ENCODE results near the gene B4GALNT1.

The B4GALNT1 gene

DNA sequence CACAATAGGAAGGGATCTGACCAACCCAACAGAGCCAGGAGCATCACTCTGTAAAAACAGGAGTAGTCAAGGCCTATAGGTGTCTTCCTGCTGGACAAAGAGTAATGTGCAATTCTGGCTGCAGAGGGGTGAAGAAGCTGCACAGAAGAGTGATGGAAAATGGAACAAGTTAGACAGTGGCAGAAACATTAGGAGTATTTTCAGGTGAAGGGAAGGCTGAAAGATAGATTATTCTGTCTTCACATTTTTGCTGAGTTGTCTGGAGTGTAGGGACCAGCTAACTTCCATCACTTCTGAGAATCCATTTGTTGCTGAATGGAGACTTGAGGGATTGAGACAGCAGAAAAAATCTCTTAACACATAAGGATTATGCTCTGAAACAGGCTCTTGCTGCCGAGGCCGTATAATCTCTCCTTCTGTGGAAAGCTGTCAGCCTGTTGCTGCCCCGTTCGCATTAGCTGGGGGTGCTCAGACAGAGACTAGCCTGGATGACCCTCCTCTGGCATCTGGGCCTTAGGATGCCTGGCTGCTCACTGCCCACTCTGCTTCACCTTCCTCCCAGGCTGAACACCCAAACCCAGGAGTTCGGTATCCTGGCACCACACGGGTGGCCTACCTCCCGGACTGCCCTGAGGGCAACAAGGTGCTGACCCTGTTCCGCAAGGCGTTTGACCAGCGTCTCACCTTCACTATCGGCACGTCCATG is 24.9 kb downstream of the B4GALNT1 start:
- Histone ChIP-seq H3K27me3 (ENCODE audit: control insufficient read depth, insufficient read depth, low read length) (no peaks in the 10 kb centered on the region), H3K9ac (ENCODE audit: low read length) (no peak overlapping the region), H3K27ac (ENCODE audit: low read depth, low read length) (peak overlapping the region; percentile 100), H3K4me3 (ENCODE audit: low read length) (no peak overlapping the region), H3K36me3 (ENCODE audit: control insufficient read depth, insufficient read depth, low read length) (peaks cover 3% of the 10 kb centered on the region), H3K4me1 (ENCODE audit: control insufficient read depth, insufficient read depth, low read length) (peaks cover 27% of the 10 kb centered on the region)

DNA sequence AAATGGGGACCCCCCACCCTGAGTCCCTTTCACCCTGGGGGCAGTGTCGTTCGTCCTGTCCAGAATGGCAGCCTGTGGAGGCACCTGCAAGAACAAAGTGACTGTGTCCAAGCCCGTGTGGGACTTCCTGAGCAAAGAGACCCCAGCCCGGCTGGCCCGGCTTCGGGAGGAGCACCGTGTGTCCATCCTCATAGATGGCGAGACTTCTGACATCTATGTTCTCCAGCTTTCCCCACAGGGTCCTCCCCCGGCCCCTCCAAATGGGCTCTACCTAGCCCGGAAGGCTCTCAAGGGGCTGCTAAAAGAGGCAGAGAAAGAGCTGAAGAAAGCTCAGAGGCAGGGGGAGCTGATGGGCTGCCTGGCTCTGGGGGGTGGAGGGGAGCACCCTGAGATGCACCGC is 26.2 kb downstream of the B4GALNT1 start:
- Histone ChIP-seq H3K9ac (ENCODE audit: low read length) (no peak overlapping the region), H3K27ac (ENCODE audit: low read depth, low read length) (no peak overlapping the region), H3K36me3 (ENCODE audit: control insufficient read depth, insufficient read depth, low read length) (peaks cover 3% of the 10 kb centered on the region), H3K4me1 (ENCODE audit: control insufficient read depth, insufficient read depth, low read length) (peaks cover 14% of the 10 kb centered on the region), H3K4me3 (ENCODE audit: low read length) (no peak overlapping the region), H3K27me3 (ENCODE audit: control insufficient read depth, insufficient read depth, low read length) (no peaks in the 10 kb centered on the region)

DNA sequence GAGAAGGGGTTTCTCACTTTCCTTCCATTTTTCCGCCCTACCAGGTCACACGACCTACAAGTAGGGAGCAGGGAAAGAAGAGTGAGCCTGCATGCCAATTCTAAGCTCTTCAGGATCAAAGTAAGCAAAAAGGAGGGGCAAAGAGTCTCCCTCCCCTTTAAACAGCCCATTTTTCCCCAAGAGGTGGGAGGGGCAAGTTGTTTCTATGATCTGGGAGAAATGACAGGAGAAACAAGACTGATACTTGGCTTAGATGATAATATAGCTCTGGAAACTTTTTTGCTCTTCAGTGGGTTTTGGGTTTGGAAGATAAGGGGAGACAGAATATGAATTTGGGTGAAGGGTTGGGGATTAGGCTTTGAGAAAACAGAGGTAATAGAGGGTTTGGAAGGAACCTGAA is 26.6 kb downstream of the B4GALNT1 start:
- Histone ChIP-seq H3K4me3 (ENCODE audit: low read length) (no peak overlapping the region), H3K4me1 (ENCODE audit: control insufficient read depth, insufficient read depth, low read length) (peaks cover 14% of the 10 kb centered on the region), H3K9ac (ENCODE audit: low read length) (no peak overlapping the region), H3K27ac (ENCODE audit: low read depth, low read length) (peak overlapping the region; percentile 95), H3K36me3 (ENCODE audit: control insufficient read depth, insufficient read depth, low read length) (peaks cover 3% of the 10 kb centered on the region), H3K27me3 (ENCODE audit: control insufficient read depth, insufficient read depth, low read length) (no peaks in the 10 kb centered on the region)

DNA sequence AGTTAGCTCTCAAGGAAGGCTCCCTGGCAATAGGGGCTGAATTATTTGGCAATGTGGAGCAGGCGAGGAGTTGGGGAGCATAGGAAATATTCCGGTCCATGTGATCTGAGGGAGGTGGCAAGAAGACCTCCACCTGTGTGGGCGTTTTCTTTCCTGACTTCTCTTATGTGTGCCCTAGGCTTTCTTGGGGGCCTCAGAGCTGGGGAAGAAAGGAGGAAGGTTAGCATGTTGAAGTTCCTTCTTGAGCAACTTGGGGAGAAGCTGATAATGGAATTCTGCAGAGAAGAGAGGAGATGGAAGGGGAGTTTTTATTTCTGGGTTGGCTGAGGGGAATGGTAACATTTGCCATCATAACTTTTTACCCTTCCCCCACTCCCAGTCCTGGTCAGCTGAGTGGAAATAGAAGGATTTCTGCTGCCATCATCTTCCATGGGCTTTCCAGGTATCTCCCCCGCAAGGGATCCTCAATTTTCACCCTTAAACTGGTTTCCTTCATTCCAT is 27.1 kb downstream of the B4GALNT1 start:
- peak overlapping the region; percentile 39 for H3K4me3 ChIP-seq (ENCODE audit: low read length)
- H3K27me3 ChIP-seq (ENCODE audit: control insufficient read depth, insufficient read depth, low read length): no peaks in the 10 kb centered on the region
- peaks cover 13% of the 10 kb centered on the region for H3K4me1 ChIP-seq (ENCODE audit: control insufficient read depth, insufficient read depth, low read length)
- H3K9ac ChIP-seq (ENCODE audit: low read length): no peak overlapping the region
- H3K36me3 ChIP-seq (ENCODE audit: control insufficient read depth, insufficient read depth, low read length): peaks cover 5% of the 10 kb centered on the region
- H3K27ac ChIP-seq (ENCODE audit: low read depth, low read length): peak overlapping the region; percentile 95

DNA sequence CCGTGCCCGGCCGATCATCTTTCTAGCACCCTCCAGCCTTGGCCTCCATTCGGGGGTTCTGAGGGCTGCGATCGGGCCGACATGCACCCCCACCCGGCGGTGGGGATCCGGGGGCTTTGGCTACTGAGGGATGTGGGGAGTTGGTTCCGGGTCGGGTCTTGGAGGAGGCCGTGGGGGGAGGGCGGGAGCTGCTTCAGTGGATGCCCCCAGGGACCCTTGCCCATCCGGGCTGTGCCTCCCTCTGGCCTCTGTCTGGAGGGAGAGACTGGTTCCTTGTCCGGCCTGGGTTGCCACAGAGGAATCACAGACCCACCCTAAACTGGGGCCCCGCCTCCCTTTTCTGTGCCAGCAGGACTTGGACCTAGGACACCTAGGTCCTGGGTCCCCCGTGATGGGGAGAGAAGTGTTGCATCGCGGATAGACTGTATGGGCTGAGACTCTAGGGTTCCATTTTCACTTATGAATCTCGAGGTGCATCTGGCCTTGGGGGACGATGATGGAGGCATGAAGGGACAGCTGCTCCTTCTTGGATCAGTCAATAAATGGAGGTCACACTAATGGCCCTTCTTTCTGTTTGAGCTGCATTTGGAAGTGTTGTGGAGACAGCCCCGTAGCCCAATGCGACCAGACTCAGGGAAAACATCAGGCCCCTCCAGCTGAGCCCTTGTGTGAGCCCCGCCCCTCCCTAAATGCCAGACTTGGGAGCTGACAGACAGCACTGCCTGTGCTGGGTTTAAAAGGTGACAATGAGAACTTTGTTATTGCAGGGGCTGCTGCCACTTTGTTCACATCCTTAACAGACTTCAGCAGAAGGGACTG is 27.8 kb downstream of the B4GALNT1 start:
- H3K27ac ChIP-seq (ENCODE audit: low read depth, low read length): peak overlapping the region; percentile 95
- H3K9ac ChIP-seq (ENCODE audit: low read length): peak overlapping the region; percentile 75
- no peaks in the 10 kb centered on the region for H3K27me3 ChIP-seq (ENCODE audit: control insufficient read depth, insufficient read depth, low read length)
- H3K36me3 ChIP-seq (ENCODE audit: control insufficient read depth, insufficient read depth, low read length): peaks cover 7% of the 10 kb centered on the region
- peak overlapping the region; percentile 73 for H3K4me3 ChIP-seq (ENCODE audit: low read length)
- H3K4me1 ChIP-seq (ENCODE audit: control insufficient read depth, insufficient read depth, low read length): peaks cover 13% of the 10 kb centered on the region

DNA sequence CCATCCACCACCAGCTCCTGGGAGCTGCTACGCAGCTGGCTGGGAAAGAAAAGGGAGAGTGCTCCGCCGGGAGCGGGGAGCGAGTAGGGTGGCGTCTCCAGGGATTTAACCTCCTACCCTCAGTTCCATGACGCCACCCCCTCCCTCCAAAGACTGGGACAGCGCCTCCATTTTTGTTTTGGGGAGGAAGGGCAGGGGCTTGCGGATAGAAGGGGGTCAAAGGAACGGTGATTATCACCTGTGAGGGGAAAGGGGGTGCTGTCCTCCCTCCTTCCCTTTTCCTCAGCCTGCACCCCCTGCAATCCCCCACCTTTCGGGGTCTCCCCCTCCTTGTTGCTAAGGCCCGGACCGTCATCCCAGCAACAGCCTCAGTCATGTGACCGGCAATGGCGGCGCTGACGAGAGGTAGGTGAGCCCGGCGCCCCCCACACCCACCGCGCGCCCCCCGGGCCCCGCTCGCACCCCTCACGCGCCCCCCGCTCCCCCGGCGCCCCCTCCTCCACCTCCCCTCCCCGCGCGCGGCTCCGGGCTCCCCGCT is 28.5 kb downstream of the B4GALNT1 start, which contains the start of gene DTX3:
DTX3 (plus strand) TSS at position 371 of the 538 bp plus-strand sequence. CDS start 1,694 bp downstream, outside the sequence.
- Histone ChIP-seq H3K36me3 (ENCODE audit: control insufficient read depth, insufficient read depth, low read length) (peaks cover 13% of the 10 kb centered on the region), H3K27ac (ENCODE audit: low read depth, low read length) (peak within 1 kb of the TSS; percentile 95), H3K9ac (ENCODE audit: low read length) (peak within 1 kb of the TSS; percentile 75), H3K4me1 (ENCODE audit: control insufficient read depth, insufficient read depth, low read length) (peaks cover 13% of the 10 kb centered on the region), H3K27me3 (ENCODE audit: control insufficient read depth, insufficient read depth, low read length) (no peaks in the 10 kb centered on the region), H3K4me3 (ENCODE audit: low read length) (peak within 1 kb of the TSS; percentile 73)

DNA sequence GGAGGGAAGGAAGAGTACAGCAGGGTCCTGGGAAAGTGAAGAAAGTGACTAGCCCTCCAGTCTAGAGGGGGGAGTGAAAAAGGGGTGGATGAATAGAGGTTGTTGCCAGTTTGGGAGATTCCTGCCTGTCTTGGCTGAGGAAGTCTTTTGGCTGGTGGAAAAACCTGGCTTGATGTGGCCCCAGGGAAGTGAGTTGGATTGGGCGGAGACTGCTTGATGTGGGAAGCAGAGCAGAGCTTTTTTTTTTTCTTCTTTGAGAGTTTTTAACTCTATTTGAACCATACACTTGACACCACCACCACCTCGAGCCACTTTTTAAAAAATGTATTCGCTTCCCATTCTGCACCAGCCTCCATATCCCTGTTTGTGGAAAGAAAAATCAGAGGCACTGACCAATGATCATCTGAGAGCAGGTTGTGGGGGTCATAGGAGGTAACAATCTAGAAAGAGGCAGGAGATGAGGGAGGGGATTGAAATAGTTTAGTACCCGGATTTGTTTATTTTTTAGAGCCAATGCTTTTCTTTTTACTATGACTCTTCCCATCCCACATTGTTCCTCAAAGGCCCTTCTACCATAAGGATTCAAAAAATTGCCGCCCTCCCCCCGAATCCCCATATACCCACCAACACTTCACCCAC is 29.1 kb downstream of the B4GALNT1 start:
- Histone ChIP-seq H3K27me3 (ENCODE audit: control insufficient read depth, insufficient read depth, low read length) (no peaks in the 10 kb centered on the region), H3K27ac (ENCODE audit: low read depth, low read length) (peak overlapping the region; percentile 95), H3K4me1 (ENCODE audit: control insufficient read depth, insufficient read depth, low read length) (peaks cover 7% of the 10 kb centered on the region), H3K9ac (ENCODE audit: low read length) (peak overlapping the region; percentile 74), H3K36me3 (ENCODE audit: control insufficient read depth, insufficient read depth, low read length) (peaks cover 15% of the 10 kb centered on the region), H3K4me3 (ENCODE audit: low read length) (peak overlapping the region; percentile 72)

DNA sequence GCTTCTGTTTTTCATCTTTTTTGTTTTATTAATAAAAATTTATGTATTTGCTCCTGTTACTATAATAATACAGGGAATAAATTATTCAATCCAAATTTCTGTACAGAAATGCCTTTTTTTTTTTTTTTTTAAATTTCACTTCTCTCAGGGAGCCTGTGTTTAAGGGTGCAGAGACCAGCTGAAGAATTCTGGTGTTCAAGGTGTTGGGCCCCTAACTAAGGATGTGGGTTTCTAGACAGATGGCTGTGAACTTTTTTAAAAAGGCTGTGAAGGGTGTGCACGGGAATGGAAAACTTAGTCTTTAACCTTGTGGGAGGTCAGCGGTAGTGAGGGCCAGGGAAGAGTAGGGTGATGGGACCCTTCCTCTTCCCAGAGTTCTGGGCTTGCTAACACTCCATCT is 29.7 kb downstream of the B4GALNT1 start:
- peak overlapping the region; percentile 95 for H3K27ac ChIP-seq (ENCODE audit: low read depth, low read length)
- no peak overlapping the region for H3K9ac ChIP-seq (ENCODE audit: low read length)
- peaks cover 6% of the 10 kb centered on the region for H3K4me1 ChIP-seq (ENCODE audit: control insufficient read depth, insufficient read depth, low read length)
- H3K4me3 ChIP-seq (ENCODE audit: low read length): no peak overlapping the region
- H3K27me3 ChIP-seq (ENCODE audit: control insufficient read depth, insufficient read depth, low read length): no peaks in the 10 kb centered on the region
- peaks cover 17% of the 10 kb centered on the region for H3K36me3 ChIP-seq (ENCODE audit: control insufficient read depth, insufficient read depth, low read length)

DNA sequence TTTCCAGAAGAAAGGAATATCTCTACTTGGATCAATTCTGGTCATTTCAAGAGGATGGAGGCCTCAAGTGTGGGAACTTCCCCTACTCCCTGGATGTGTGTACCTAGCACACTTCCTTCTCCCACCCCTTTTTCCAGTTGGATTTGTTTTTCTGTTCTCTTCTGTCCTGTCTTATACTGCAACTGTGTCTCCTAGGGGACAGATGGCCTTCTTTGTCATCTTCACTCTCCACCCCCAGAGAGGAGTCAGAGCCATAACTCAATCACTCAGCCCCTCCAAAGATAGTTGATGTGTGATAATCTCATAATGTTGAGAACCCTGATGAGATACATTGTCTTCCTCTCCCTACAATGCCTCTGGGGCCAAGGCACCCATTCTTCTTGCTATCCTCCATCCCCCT is 30.5 kb downstream of the B4GALNT1 start:
- H3K27me3 ChIP-seq (ENCODE audit: control insufficient read depth, insufficient read depth, low read length): no peaks in the 10 kb centered on the region
- peaks cover 6% of the 10 kb centered on the region for H3K4me1 ChIP-seq (ENCODE audit: control insufficient read depth, insufficient read depth, low read length)
- no peak overlapping the region for H3K4me3 ChIP-seq (ENCODE audit: low read length)
- no peak overlapping the region for H3K9ac ChIP-seq (ENCODE audit: low read length)
- no peak overlapping the region for H3K27ac ChIP-seq (ENCODE audit: low read depth, low read length)
- peaks cover 17% of the 10 kb centered on the region for H3K36me3 ChIP-seq (ENCODE audit: control insufficient read depth, insufficient read depth, low read length)

DNA sequence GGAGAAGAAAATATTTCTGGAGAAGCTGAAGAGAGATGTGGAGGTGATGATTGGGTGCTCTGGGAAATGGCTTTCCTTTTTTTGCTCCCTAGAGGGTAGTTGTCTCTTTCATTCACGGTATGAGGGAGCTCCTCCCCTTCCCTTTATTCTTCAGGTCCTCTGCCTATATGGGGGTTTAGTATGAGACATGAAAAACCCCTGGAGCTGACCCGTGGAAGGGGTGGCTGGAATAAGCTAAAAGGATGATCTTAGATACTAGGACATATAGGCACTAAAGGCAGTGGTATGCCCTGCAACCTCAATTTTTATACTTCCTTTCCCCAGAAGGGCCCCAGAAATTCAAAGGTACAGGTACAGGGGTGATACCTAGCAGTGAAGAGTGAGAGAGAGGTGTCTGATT is 32.6 kb downstream of the B4GALNT1 start:
- H3K27ac ChIP-seq (ENCODE audit: low read depth, low read length): no peak overlapping the region
- H3K4me3 ChIP-seq (ENCODE audit: low read length): no peak overlapping the region
- no peak overlapping the region for H3K9ac ChIP-seq (ENCODE audit: low read length)
- peaks cover 24% of the 10 kb centered on the region for H3K36me3 ChIP-seq (ENCODE audit: control insufficient read depth, insufficient read depth, low read length)
- no peaks in the 10 kb centered on the region for H3K27me3 ChIP-seq (ENCODE audit: control insufficient read depth, insufficient read depth, low read length)
- H3K4me1 ChIP-seq (ENCODE audit: control insufficient read depth, insufficient read depth, low read length): peaks cover 3% of the 10 kb centered on the region

DNA sequence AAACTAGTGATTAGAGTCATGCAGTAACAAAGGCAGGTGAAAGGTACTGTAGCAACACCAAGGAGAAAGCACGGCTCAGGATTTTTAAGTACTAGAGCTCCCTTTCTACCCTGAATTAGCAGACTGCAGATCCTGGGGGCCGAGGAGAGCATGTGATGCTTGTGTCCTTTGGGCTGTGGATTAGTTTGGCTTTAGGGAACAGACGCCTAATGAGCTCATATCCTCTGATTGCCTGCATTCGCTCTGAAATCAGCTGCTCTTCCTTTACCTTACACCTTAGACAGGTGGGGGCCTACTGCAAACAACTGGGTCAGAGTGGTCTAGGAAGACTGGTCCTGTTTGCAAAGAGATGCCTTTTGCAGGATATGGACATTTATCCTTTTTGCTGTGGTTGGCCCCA is 39.8 kb downstream of the B4GALNT1 start:
- no peak overlapping the region for H3K4me3 ChIP-seq (ENCODE audit: low read length)
- H3K27me3 ChIP-seq (ENCODE audit: control insufficient read depth, insufficient read depth, low read length): no peaks in the 10 kb centered on the region
- peaks cover 7% of the 10 kb centered on the region for H3K4me1 ChIP-seq (ENCODE audit: control insufficient read depth, insufficient read depth, low read length)
- H3K36me3 ChIP-seq (ENCODE audit: control insufficient read depth, insufficient read depth, low read length): peaks cover 10% of the 10 kb centered on the region
- no peak overlapping the region for H3K9ac ChIP-seq (ENCODE audit: low read length)
- H3K27ac ChIP-seq (ENCODE audit: low read depth, low read length): no peak overlapping the region

DNA sequence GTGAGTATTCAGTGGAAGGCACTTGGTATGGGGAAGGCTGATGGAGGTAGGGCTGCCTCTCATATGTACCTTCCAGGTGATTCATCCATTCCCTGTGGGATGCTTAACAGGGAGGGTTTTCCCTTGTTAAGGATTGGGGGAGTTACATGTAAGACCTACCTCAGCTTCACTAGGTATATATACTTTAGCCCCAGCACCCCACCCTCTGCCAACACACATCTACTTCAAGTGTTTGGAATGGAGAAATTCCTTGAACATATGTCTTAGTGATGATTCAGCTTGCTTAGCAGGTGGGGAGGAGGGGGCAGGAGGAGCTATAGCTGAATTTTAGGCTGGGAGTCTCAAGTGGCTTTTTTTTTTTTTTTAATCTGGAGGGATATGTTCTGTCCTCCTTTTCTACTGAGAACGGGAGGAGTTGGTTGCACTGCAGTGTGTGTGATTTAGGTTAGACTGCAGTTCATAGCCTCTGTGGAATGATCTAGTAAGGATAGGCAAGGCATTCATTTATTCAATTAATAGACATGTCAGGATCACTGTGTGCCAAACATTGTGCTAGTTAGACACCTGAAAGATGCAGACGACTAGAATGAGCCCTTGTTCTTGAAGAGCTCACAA is 40.3 kb downstream of the B4GALNT1 start:
- H3K36me3 ChIP-seq (ENCODE audit: control insufficient read depth, insufficient read depth, low read length): peaks cover 10% of the 10 kb centered on the region
- H3K27ac ChIP-seq (ENCODE audit: low read depth, low read length): no peak overlapping the region
- H3K4me1 ChIP-seq (ENCODE audit: control insufficient read depth, insufficient read depth, low read length): peaks cover 7% of the 10 kb centered on the region
- no peak overlapping the region for H3K9ac ChIP-seq (ENCODE audit: low read length)
- no peaks in the 10 kb centered on the region for H3K27me3 ChIP-seq (ENCODE audit: control insufficient read depth, insufficient read depth, low read length)
- H3K4me3 ChIP-seq (ENCODE audit: low read length): no peak overlapping the region
